ENCODE results near the gene FHOD1. TPM values are rescaled to one million over a fixed set of nuclear protein-coding genes. Genes with fewer than 3 reads are reported as not detected.
A peak's percentile ranks its signal among the peaks of the same experiment; 100 is the strongest.

Gene FHOD1
- polyA plus RNA-seq, 1 donor = 24.6 TPM

DNA sequence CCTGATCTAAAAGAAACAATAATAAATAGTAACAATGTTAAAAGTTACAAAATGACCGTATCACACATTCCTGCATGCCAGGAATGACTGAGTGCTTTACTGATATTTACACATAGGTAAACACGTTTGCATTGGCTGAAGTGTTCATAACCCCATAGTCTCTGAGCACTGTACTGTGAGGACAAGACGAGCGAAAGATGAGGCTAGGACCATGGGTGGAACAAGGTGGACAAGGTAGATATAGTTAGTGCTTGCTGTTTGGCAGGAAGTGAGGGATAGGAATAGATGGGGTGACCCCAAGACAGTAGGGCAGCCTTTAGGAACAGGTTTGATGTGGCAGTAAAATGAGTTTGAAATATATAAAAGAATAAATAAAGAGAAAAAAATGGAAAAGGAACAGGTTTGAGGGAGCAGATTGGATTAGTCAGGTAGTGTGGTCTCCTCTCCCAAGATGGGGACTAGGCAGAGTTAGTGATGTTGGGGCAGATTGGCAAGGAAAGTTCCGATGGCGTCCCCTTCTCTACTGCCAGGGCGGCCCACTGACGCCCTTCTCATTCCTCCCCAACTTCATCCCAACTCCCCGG, 55.8 kb downstream of the FHOD1 start:
- DNase-seq (ENCODE audit: low read depth) = no peak

GRCh38 chr16:67190448-67191399, 56.6 kb downstream of the FHOD1 start:
- no peak for DNase-seq (ENCODE audit: low read depth)

DNA sequence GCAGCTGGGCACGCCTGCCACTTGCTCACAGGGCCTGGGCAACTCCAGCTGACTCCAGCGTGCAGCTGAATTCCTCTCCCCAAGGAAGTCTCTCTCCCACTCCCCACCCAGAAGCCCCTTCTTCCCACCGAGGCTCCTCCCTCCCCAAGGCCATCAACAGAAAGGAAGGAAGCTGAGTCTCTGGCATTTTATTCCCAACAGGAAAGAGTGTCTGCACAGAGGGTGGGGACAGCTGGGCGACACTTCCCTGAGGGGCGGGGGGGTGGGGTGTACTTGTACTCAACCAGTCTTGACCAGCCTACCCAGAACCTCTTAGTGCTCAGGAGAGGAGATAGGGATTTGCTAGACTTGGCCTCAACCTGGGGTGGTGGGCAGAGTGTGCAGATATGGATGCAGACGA, 57.2 kb downstream of the FHOD1 start, which contains the start of gene EXOC3L1:
Gene EXOC3L1 (minus strand): TSS at position 96 of the 400 bp plus-strand sequence. CDS start 460 bp downstream, outside the sequence.
- DNase-seq (ENCODE audit: low read depth) = no peak

DNA sequence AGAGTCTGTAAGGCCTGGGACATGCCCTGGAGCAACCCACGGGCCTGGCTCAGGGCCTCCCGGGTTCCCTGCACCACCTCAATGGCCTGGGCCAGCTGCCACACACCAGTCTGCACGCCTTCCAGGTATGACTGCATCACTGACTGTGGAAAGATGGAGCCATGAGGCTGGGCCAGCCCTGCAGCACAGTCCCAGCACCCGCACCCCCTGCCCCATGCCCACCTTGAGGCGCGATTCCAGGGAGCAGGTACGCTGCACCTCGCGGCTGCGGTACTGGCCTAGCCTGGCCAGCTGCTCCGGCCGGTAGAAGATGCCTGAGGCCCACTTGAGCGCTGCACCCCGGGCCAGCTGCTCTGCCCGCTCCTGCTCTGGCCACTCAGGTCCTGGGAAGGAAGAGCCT, 58.5 kb downstream of the FHOD1 start:
- DNase-seq (ENCODE audit: low read depth) = no peak

DNA sequence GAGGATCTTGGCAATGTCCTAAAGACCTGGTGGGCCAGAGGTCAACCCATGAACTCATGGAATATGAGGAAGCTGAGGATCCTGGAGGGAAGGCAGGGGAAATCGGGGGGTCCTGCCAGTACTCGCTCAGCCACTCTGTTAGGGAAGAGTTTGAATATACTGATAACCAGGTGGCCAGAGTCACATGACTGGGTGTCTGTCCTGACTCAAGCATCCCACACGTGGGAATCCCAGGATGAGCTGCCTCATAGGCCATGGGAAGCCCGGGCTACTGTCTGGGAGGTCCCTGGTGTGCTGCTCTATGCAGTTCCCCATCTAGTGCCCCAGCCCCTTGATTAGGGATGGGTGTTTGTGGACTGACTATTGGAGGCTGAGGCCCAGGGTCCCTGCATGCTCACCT, 59.0 kb downstream of the FHOD1 start:
- DNase-seq (ENCODE audit: low read depth) = no peak

GRCh38 chr16:67187175-67187890, 59.9 kb downstream of the FHOD1 start:
- no peak for DNase-seq (ENCODE audit: low read depth)

DNA sequence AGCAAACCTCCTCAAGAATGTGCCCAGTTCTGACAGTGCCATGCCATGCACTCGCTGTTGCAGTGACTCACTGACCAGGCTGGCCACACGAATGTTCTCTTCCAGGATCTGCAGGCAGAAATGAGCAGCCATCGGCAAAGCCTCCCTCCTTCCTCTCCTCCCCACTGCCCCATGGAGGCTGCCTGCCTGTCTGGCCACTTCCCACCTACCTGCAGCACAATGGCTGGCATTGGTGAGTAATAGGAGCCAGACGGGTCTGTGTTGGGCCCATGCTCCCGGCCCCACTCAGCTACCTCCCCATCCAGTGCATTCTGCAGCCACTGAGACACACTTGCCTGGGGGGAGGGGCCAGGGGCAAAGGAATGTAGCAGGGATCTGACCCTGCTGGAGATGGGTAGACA, 60.7 kb downstream of the FHOD1 start:
- DNase-seq (ENCODE audit: low read depth) = no peak

DNA sequence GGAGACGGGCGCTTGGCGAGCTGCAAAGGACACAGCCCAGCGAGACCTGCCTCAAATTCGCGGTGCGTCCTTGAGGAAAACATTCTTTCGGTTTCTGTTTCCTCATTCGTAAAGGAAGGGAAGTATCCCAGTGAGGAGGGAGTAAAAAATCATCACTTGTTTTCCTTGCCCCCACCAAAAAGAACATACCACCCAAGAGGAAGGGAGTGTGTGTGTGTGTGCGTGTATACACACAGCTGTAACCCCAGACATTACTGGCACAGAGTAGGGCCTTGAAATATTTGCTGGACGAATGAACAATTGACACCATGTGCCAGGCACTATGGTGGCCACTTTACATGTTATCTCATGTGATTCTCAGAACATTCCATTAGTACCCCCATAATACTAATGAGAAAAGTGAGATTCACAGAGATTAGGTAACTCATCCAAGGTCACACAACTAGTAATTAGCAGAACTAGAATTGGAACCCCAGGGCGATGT, 61.6 kb downstream of the FHOD1 start:
- no peak for DNase-seq (ENCODE audit: low read depth)

DNA sequence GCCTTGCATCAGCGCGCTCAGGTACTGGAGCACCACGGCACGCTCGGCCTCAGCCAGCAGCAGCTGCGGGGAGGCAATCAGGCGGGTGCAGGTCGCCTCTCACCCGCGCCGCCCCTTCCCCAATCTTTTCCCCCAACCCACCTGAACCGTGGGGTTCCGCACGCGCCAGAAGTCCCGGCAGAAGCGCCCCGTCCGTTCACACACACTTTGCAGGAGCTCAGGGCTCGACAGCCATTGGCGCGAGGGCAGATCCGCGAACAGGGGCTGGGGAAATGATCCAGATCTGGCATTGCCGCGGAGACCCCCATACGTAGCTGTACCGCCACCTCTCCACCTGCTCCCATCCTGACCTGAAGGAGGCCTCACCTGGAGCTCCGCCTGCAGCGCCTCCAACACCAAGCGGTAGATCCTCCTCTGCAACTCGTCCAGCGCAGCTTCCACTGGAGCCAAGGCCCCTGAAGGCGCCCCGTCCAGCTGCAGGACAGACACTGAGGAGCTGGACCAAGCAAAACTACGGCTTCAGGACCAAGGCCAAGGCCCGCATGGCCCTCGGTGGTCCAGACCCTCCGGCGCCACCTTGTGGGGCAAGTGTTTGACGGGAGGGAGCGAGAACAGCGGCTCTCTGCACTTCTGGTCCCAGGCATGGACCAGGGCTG, 62.2 kb downstream of the FHOD1 start:
- DNase-seq (ENCODE audit: low read depth) = peak; percentile 70

DNA sequence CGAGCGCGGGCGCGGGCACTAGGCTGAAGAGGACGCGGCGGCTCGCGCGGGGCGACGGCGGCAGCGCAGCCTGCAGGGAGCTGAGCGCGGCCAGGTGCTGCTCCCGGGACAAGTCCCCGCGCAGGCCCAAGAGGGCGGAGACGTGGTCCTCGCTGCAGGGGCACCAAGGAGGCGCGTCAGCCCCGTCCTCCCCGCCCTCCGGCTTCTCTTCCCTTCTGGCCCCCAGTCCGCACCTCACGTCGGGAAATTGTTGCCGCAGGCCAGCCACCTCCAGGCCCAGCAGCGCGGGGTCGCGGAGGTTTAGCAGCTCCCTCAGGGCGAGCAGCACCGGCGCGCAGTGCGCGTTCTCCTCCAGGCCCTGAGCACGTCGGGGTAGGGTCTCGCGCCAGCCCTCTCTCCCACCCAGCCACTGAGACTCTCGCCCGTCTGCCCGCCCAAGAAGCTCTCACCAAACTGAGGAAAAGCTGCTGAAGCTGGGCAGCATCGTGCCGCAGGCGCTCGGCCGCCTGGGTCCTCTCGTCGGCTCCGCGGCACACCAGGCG, 62.8 kb downstream of the FHOD1 start:
- no peak for DNase-seq (ENCODE audit: low read depth)

- DNase-seq (ENCODE audit: low read depth) = peak; percentile 89
Measured at GRCh38 chr16:67183627-67184452, 63.4 kb downstream of the FHOD1 start, which contains the start of gene MATCAP1. TSS of gene MATCAP1 (minus strand) at chr16:67183963. CDS start at chr16:67180610, 3,353 bp downstream.

GRCh38 chr16:67183284-67183626, 64.0 kb downstream of the FHOD1 start:
- no peak for DNase-seq (ENCODE audit: low read depth)

- DNase-seq (ENCODE audit: low read depth) = no peak
Measured at GRCh38 chr16:67182288-67182687, 65.0 kb downstream of the FHOD1 start.

DNA sequence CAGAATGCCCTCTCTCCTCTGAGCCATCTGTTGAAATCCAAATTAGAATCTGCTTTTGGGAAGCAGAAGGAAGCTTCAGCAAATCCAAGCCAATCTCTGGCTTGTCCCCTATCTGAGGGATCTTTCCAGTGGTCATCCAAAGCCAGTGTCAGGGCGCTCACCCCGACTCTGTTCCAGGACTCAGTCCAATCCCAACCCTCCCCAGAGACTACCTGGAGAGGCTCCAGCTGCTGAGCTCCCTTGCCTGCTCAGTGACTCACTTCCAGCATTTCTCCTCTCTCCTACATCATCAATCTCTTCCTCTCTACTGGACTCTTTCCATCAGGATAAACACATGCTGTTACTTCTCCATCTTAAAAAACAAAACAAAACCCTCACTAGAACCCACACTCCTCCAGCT, 65.9 kb downstream of the FHOD1 start:
- DNase-seq (ENCODE audit: low read depth) = no peak

DNA sequence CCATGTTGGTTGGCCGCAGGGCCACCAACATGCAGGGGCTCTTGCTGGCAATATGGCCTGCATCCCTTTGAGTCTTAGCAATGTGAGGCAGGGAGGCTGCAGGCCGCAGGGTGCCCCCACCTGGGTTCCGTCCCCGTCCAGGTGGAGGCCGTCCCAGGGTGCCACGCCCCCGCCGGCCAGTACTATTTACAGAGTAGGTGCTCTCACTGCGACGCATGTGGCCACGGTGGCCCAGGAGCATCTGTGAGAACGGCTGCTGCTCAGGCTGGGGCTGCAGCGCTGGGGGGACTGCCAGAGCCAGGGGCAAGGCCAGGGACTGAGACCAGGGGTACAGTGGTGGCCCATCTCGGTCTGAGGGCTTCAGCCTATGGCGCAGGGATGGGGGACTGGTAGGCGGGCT, 67.1 kb downstream of the FHOD1 start:
- no peak for DNase-seq (ENCODE audit: low read depth)

GRCh38 chr16:67179421-67180080, 67.7 kb downstream of the FHOD1 start:
- DNase-seq (ENCODE audit: low read depth) = no peak
